HepG2 (cell line): Measurements from ENCODE around the gene DOK4. TPM values are rescaled to one million over a fixed set of nuclear protein-coding genes. Genes with fewer than 3 reads are reported as not detected.

Source experiments
- ASH2L ChIP-seq: fragments of 300-600, 200-600 bp; sonication (generic); IDR thresholded peaks from 2 replicates; pipeline ENCODE4 v1.7.0; 2017; ENCODE audit warnings: low read depth, mild to moderate bottlenecking, moderate library complexity, mixed read lengths, low read length; ENCODE audit not compliant: insufficient read length
- CEBPB ChIP-seq: IDR thresholded peaks from 2 replicates; pipeline ENCODE4 v1.6.1; 2011; ENCODE audit warnings: low read depth, low read length, improper control_type of control experiment, borderline replicate concordance
- CREM ChIP-seq, 2 experiments: sonication (generic) in 1 of 2; formaldehyde crosslinking in 1 of 2; IDR thresholded peaks; 2 replicates each; pipeline versions ENCODE4 v1.4.0 to v1.6.1; 2016 to 2020; ENCODE audit warnings: antibody characterized with exemption in 1 of 2, mild to moderate bottlenecking in 1 of 2, missing genetic modification reagents in 1 of 2
- DNMT3B ChIP-seq: conservative IDR thresholded peaks from 2 replicates; pipeline ENCODE4 v1.6.1; 2016; ENCODE audit warnings: missing biosample characterization, control low read depth
- ETV5 ChIP-seq: IDR thresholded peaks from 2 replicates; pipeline ENCODE4 v1.6.1; 2018; ENCODE audit warnings: missing biosample characterization, missing genetic modification reagents, inconsistent platforms, borderline replicate concordance
- FOSL2 ChIP-seq: sonication (generic); formaldehyde crosslinking; IDR thresholded peaks from 2 replicates; pipeline ENCODE4 v1.4.0; 2020; ENCODE audit warnings: missing genetic modification reagents
- GABPA ChIP-seq, 2 experiments: IDR thresholded peaks; 2 replicates each; pipeline ENCODE4 v1.6.1; 2011 to 2016; ENCODE audit warnings: low read depth in 2 of 2, low read length in 1 of 2, missing biosample characterization in 1 of 2, missing genetic modification characterization in 1 of 2
- IRF9 ChIP-seq: sonication (generic); formaldehyde crosslinking; IDR thresholded peaks from 2 replicates; pipeline ENCODE4 v1.8.0; 2022; ENCODE audit warnings: missing genetic modification reagents, mild to moderate bottlenecking, borderline replicate concordance
- KDM2A ChIP-seq: sonication (generic); formaldehyde crosslinking; IDR thresholded peaks from 2 replicates; pipeline ENCODE4 v1.4.0; 2020; ENCODE audit warnings: low read depth, missing genetic modification reagents, borderline replicate concordance
- NAIF1 ChIP-seq: sonication (generic); formaldehyde crosslinking; IDR thresholded peaks from 2 replicates; pipeline ENCODE4 v1.5.0; 2020; ENCODE audit warnings: mild to moderate bottlenecking, missing genetic modification reagents, borderline replicate concordance
- THRA ChIP-seq: sonication (generic); formaldehyde crosslinking; IDR thresholded peaks from 2 replicates; pipeline ENCODE4 v1.4.0; 2020; ENCODE audit warnings: missing genetic modification reagents, borderline replicate concordance
- TRAFD1 ChIP-seq: sonication (generic); formaldehyde crosslinking; IDR thresholded peaks from 2 replicates; pipeline ENCODE4 v1.5.1; 2020; ENCODE audit warnings: missing genetic modification reagents, mild to moderate bottlenecking, borderline replicate concordance
- YY1 ChIP-seq: IDR thresholded peaks from 2 replicates; pipeline ENCODE4 v1.6.1; 2011; ENCODE audit warnings: low read length, low read depth, moderate library complexity, mild to moderate bottlenecking; ENCODE audit not compliant: insufficient read depth, insufficient replicate concordance
- ZFP91 ChIP-seq: sonication (generic); formaldehyde crosslinking; IDR thresholded peaks from 2 replicates; pipeline ENCODE4 v1.9.0; 2022; ENCODE audit warnings: missing genetic modification reagents, mild to moderate bottlenecking, borderline replicate concordance
- ZNF547 ChIP-seq: sonication (generic); formaldehyde crosslinking; IDR thresholded peaks from 2 replicates; pipeline ENCODE4 v1.5.1; 2020; ENCODE audit warnings: mild to moderate bottlenecking, missing genetic modification reagents
- ZNF569 ChIP-seq: sonication (generic); formaldehyde crosslinking; IDR thresholded peaks from 2 replicates; pipeline ENCODE4 v1.5.0; 2020; ENCODE audit warnings: mild to moderate bottlenecking, missing genetic modification reagents, moderate library complexity, borderline replicate concordance
- ZNF879 ChIP-seq: sonication (generic); formaldehyde crosslinking; IDR thresholded peaks from 2 replicates; pipeline ENCODE4 v1.8.1; 2023; ENCODE audit warnings: missing genetic modification reagents
- ZSCAN29 ChIP-seq: sonication (generic); formaldehyde crosslinking; conservative IDR thresholded peaks from 2 replicates; pipeline ENCODE4 v1.4.0; 2020; ENCODE audit warnings: mild to moderate bottlenecking, missing genetic modification reagents
- polyA plus RNA-seq, 8 experiments: library from polyadenylated mRNA; depleted of rRNA in 3 of 8; stranded (reverse) in 7 of 8; unstranded in 1 of 8; fragments of >200 nt; fragmentation: Illumina TruSeq in 4 of 8; extraction: Trizol in 4 of 8; gene quantifications; 2 replicates each; pipeline versions ENCODE4 v1.2.1 to v1.2.3, GENCODE V29; 2011 to 2016; ENCODE audit warnings: low read depth in 4 of 8, missing spikeins in 1 of 8, mixed read lengths in 1 of 8; ENCODE audit not compliant: insufficient read depth in 1 of 8
- total RNA-seq, 5 experiments: library from RNA; depleted of rRNA; stranded (reverse); fragments of >200 nt; fragmentation: Illumina TruSeq; extraction: Trizol; gene quantifications; 2 replicates each; pipeline ENCODE4 v1.2.3, GENCODE V29; 2016; ENCODE audit warnings: low read depth in 1 of 5
- TF ChIP-seq, protein P1 (sequence below): sonication (generic); formaldehyde crosslinking; IDR thresholded peaks from 2 replicates; pipeline ENCODE4 v1.4.0; 2020; ENCODE audit warnings: missing genetic modification reagents
- TF ChIP-seq, protein P2 (sequence below): sonication (generic); formaldehyde crosslinking; IDR thresholded peaks from 2 replicates; pipeline ENCODE4 v1.4.0; 2020; ENCODE audit warnings: missing genetic modification reagents

Gene DOK4
- total and polyA plus RNA-seq, 2 of the 13 experiments (the other 11 are each of a cell fraction or from before 2014, with no cell fraction given), result 52.7 to 70.0 TPM

GRCh38 chr16:57479976-57480753 is 6.1 kb downstream of the DOK4 start (continued):
- TF ChIP-seq DNMT3B (CRISPR knock-in tag), result 0 out of 2 replicates have a peak, but pooled peaks have one; percentile 80
- no peak for TF ChIP-seq GABPA (IDR thresholded peaks at IDR 0.05; ENCODE audit: low read depth, low read length)
- peak; percentile 51 for TF ChIP-seq GABPA (CRISPR knock-in tag; IDR thresholded peaks at IDR 0.05; ENCODE audit: low read depth)
- peak; percentile 47; the same call in 1 of the 2 replicates for TF ChIP-seq THRA (CRISPR knock-in tag)
- TF ChIP-seq TRAFD1, result no peak
- TF ChIP-seq CREM (IDR thresholded peaks at IDR 0.05), result peak; percentile 46; the same call in 1 of the 2 replicates
- no peak for TF ChIP-seq CREM (CRISPR knock-in tag; IDR thresholded peaks at IDR 0.05)
- no peak for TF ChIP-seq NAIF1 (CRISPR knock-in tag)
- no peak for TF ChIP-seq ZNF879 (CRISPR knock-in tag)
- TF ChIP-seq, protein P1, sequence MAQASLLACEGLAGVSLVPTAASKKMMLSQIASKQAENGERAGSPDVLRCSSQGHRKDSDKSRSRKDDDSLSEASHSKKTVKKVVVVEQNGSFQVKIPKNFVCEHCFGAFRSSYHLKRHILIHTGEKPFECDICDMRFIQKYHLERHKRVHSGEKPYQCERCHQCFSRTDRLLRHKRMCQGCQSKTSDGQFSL (CRISPR knock-in tag), result no peak
- TF ChIP-seq KDM2A (CRISPR knock-in tag), result peak; percentile 62; the same call in 1 of the 2 replicates
- peak; percentile 84 for TF ChIP-seq ASH2L
- TF ChIP-seq, protein P2, sequence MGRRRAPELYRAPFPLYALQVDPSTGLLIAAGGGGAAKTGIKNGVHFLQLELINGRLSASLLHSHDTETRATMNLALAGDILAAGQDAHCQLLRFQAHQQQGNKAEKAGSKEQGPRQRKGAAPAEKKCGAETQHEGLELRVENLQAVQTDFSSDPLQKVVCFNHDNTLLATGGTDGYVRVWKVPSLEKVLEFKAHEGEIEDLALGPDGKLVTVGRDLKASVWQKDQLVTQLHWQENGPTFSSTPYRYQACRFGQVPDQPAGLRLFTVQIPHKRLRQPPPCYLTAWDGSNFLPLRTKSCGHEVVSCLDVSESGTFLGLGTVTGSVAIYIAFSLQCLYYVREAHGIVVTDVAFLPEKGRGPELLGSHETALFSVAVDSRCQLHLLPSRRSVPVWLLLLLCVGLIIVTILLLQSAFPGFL (CRISPR knock-in tag), result no peak
- TF ChIP-seq YY1, result peak; percentile 61
- no peak for TF ChIP-seq FOSL2 (CRISPR knock-in tag)
- TF ChIP-seq CEBPB, result no peak
- TF ChIP-seq IRF9, result peak; percentile 82; the same call in 1 of the 2 replicates
- no peak for TF ChIP-seq ZSCAN29 (CRISPR knock-in tag)
- peak; percentile 87; the same call in 1 of the 2 replicates for TF ChIP-seq ETV5 (CRISPR knock-in tag)
- 0 out of 2 replicates have a peak, but pooled peaks have one; percentile 21 for TF ChIP-seq ZNF547
- no peak for TF ChIP-seq ZNF569 (CRISPR knock-in tag)
- peak; percentile 37 for TF ChIP-seq ZFP91
